HuH-7.5 (cell line): ENCODE measurements around the gene AGRN.
"Not testable (repeated sequence)": the region's sequence is repeated elsewhere in the genome, so short reads cannot be mapped to it uniquely, and the experiment has no call there.

Experiments
- DNase-seq: peaks from one replicate; pipeline ENCODE4 v3.0.0; 2011; ENCODE audit warnings: low spot score

AGRN gene

GRCh38 chr1:1053682-1054081, 33.8 kb downstream of the AGRN start:
- no peak for DNase-seq

DNA sequence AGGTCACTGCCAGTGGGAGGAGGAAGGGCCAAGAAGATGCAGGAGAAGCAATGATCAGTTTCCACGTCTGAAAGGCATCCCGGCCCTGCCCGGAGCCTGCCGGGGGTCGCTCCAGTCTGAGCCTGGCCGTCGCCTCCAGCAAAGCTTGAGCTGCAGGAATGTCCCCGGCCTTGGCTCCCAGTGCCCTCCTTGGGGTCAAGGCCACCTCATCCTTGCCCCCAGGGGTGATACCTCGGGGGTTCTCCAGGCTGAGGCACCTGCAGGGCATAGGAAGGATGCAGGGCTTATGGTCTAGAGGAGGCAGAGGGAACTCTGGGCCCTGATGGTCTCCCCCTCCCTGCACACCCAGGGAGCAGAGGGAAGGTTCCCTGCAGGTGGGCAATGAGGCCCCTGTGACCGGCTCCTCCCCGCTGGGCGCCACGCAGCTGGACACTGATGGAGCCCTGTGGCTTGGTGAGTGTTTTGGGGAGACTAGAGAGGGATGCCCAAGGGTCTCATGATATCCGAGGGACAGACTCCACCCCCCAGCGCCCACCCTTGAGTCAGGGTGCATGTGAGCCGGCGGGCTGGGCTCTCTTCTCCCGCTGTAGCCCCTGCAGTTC, 34.3 kb downstream of the AGRN start:
- DNase-seq, result no peak

DNA sequence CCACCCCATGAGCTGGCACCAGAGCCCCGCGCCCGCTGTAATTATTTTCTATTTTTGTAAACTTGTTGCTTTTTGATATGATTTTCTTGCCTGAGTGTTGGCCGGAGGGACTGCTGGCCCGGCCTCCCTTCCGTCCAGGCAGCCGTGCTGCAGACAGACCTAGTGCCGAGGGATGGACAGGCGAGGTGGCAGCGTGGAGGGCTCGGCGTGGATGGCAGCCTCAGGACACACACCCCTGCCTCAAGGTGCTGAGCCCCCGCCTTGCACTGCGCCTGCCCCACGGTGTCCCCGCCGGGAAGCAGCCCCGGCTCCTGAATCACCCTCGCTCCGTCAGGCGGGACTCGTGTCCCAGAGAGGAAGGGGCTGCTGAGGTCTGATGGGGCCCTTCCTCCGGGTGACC, 35.1 kb downstream of the AGRN start:
- DNase-seq, result no peak

GRCh38 chr1:1055841-1056736, 36.2 kb downstream of the AGRN start:
- no peak for DNase-seq

GRCh38 chr1:1057769-1058087, 37.8 kb downstream of the AGRN start:
- DNase-seq, result not testable (repeated sequence)

GRCh38 chr1:1058088-1058905, 38.4 kb downstream of the AGRN start:
- peak; percentile 88 for DNase-seq

- DNase-seq, result peak; percentile 90
Observed at GRCh38 chr1:1058921-1059493, 39.1 kb downstream of the AGRN start.

- peak; percentile 92 for DNase-seq
Observed at GRCh38 chr1:1059494-1060280, 39.8 kb downstream of the AGRN start.

GRCh38 chr1:1060281-1061000, 40.5 kb downstream of the AGRN start:
- DNase-seq, result no peak

DNA sequence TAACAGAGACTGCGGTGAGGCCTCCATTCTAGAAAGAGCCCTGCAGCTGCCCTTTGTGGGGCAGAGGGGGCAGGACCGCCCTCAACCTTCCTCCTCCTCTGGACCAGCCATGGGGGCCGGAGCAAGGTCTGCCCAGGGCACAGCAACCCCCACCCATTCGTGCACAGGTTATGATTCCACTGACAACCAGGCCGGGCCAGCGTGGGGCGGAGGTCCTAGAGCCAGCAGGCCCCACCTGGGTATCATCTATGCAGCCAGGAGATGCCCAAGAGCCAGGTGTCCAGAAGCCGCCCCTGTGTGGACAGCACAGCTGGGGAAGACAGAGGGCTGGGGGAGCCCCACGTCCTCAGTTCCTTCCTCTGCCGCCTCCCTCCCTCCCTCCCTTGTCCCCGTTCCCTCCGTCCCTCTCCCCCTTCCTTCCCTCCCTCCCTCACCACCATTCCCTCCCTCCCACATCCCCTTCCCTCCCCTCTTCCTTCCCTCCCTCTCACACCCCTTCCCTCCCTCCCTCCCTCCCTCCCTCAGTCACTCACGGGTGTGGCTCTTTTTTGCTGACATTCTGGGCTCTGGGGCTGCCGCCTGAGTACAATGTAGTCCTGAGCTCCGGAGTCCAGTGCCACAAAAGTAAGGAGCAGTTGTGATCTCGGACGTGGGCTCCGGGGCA, 41.9 kb downstream of the AGRN start:
- DNase-seq, result no peak

DNA sequence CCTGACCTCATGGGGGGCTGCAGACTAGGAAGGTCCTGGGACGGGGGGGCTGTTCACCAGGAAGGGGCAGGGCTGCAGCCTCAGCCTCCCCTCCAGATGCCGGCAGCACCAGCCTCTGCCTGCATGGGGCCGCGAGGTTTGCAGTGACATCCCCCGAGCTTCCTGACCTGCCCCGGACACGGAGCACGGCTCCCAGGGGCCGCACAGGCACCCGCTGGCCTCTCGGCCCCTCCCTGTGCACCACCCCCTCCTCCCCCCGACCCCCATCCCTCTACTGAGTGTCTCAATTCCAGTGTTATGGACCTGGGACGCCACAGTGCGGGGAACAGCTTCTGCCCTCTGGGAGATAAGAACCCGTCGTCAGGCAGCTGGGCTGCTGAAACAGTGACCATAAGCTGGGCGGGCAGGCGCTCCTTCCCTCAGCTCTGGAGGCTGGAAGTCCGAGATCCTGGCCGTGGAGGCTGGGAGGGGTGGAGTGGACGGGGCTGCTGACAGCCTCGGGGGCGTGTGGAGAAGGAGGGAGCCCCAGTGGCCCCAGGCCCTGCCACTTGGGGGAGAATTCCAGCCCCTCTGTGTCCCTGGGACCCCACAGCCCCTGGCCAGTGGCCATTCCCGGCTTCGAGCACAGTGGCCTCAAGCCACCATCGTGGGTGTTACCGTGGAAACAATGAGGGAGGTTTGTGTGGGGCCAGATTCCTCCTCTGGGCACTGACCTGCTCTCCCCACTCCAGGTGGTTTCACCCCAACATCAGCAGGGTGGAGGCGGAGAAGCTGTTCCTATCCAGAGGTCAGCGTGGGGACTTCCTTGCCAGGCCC, 42.6 kb downstream of the AGRN start:
- no peak for DNase-seq

DNA sequence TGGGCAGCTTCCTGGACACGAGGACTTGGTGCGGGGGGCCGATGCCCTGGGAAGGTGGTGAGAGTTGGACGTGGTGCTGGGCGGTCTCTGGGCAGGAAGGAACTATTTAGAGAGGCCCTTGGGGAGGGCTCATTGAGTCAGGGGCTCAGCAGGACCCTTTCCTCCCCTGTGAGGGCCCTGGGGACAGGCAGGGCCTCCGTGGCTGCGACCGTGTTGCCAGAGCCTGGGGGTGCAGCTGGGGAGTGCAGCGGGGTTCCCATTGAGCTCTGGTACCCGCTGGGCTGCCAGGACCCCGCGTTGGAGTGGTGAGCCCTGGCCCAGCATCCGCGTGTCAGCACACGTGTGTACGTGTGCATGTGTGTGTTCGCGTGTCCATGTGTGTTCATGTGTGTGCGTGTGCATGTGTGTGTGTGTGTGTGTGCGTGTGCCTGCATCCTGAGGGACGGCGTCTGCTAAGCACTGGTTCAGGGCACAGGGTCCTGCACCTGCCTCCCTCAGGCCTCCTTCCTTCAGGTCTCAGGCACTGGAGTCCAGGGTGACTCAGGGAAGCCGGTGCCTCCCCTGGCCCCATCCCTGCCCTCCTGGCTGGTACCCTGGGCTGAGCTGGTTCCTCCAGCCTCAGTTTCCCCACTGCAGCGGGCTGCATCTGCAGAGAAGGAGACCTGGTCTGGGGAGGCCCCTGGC, 43.5 kb downstream of the AGRN start:
- no peak for DNase-seq

DNA sequence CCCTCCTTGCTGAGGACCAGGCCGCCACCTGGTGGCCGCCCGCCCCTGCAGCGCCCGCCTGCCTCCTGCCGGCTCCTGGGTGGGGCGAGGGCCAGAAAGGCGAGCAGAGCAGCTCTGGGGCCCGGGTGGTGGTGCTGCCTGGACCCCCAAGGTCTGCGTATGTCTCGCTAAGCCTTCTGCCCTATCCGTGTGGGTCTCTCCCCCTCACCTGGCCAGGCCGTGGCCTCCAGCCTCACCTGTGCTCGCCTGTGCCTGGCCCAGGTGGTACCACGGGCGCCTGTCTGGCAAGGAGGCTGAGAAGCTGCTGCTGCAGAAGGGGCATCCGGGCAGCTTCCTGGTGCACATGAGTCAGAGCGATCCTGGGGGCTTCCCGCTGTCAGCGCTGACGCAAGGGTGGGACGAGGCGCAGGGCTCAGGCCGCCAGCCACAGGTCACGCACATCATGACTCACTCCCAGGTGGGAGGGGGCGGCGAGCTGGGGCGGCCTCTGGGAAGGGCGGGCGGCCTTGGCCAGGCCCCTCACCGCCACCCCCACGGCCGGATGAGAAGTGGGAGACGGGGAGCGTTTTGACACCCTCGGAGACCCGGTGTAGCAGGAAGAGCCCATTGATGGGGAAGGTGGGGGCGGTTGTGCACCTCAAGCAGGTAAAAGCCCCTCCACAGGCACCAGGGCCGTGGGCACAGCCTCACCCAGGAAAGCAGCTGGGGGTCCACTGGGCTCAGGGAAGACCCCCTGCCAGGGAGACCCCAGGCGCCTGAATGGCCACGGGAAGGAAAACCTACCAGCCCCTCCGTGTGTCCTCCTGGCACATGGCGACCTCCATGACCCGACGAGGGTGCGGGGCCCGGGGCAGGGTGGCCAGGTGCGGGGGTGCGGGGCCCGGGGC, 44.3 kb downstream of the AGRN start:
- DNase-seq, result peak; percentile 97

DNA sequence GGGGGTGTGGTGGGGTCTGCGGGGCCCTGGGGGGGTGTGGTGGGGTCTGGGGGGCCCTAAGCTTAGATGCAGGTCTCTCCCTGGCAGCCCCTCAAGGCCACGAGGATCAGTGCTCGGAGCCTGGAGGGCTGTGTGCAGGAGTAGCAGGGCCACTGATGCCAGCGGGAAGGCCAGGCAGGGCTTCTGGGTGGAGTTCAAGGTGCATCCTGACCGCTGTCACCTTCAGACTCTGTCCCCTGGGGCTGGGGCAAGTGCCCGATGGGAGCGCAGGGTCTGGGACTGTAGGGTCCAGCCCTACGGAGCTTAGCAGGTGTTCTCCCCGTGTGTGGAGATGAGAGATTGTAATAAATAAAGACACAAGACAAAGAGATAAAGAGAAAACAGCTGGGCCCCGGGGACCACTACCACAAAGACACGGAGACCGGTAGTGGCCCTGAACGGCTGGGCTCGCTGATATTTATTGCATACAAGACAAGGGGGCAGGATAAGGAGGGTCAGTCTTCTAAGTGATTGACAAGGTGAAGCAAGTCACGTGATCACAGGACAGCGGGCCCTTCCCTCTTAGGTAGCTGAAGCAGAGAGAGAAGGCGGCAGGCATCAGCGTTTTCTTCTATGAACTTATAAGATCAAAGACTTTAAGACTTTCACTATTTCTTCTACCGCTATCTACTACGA, 45.5 kb downstream of the AGRN start:
- no peak for DNase-seq

DNA sequence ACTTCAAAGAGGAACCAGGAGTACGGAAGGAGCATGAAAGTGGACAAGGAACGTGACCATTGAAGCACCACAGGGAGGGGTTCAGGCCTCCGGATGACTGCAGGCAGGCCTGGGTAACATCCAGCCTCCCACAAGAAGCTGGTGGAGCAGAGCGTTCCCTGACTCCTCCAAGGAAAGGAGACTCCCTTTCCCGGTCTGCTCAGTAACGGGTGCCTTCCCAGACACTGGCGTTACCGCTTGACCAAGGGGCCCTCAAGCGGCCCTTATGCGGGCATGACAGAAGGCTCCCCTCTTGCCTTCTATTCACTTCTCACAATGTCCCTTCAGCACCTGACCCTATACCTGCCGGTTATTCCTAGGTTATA, 46.0 kb downstream of the AGRN start:
- DNase-seq, result not testable (repeated sequence)

- no peak for DNase-seq
Observed at GRCh38 chr1:1066403-1067283, 46.7 kb downstream of the AGRN start.
